22Rv1 (cell line): ENCODE data around the gene PLXND1.

Source experiments
- ZFX ChIP-seq: fragments of 450-650 bp; IDR thresholded peaks from 2 replicates; pipeline ENCODE4 v1.6.1; 2017; ENCODE audit warnings: antibody characterized with exemption, borderline replicate concordance
- TF ChIP-seq, protein P1 (sequence below): fragments of 450-650 bp; IDR thresholded peaks from 2 replicates; pipeline ENCODE4 v1.5.1; 2017; ENCODE audit warnings: mild to moderate bottlenecking

DNA sequence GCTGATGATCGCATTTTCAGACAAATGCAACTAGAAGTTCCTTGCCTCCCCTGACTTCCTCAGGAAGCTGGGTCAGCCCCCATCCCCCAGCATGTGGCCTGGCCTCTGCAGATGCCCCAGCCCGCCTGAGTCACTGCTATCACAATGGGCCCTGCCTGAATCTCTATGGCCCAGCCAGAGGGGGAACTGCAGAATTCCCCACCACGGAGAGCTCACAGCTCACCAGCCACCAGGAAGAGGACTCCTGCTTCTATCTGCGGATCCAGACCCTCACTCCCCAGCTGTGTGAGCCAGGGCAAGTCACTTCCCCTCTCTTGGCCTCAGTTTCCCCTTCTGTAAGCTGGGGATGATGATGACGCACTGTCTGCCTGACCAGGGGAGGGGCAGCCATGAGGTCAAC, 6.9 kb downstream of the PLXND1 start:
- TF ChIP-seq, protein P1, sequence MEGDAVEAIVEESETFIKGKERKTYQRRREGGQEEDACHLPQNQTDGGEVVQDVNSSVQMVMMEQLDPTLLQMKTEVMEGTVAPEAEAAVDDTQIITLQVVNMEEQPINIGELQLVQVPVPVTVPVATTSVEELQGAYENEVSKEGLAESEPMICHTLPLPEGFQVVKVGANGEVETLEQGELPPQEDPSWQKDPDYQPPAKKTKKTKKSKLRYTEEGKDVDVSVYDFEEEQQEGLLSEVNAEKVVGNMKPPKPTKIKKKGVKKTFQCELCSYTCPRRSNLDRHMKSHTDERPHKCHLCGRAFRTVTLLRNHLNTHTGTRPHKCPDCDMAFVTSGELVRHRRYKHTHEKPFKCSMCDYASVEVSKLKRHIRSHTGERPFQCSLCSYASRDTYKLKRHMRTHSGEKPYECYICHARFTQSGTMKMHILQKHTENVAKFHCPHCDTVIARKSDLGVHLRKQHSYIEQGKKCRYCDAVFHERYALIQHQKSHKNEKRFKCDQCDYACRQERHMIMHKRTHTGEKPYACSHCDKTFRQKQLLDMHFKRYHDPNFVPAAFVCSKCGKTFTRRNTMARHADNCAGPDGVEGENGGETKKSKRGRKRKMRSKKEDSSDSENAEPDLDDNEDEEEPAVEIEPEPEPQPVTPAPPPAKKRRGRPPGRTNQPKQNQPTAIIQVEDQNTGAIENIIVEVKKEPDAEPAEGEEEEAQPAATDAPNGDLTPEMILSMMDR, result no peak
- no peak for TF ChIP-seq ZFX
